ENCODE measurements around the gene SPRR2D. TPM values are rescaled to one million over a fixed set of nuclear protein-coding genes. Genes with fewer than 3 reads are reported as not detected.

Gene SPRR2D
- total and polyA plus RNA-seq, 2 donors (not counting 3 experiments of a cell fraction or from before 2014, with no cell fraction given) = not detected

DNA sequence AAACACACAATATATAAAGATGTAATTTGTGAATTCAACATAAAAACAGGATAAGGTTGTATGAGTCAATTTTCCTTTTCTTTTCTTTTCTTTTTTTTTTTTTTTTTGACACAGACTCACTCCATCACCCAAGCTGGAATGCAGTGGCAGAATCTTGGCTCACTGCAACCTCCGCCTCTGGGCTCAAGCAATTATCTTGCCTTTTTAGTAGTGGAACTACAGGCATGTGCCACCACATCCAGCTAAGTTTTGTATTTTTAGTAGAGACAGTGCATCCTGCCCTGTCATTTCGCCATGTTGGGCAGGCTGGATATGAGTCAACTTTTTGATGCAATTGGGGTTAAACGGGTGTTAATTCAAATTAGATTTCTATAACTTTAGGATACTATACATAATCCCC, 40.8 kb upstream of the SPRR2D start:
- H3K79me2 ChIP-seq (ENCODE audit: control insufficient read depth, insufficient read depth, low read length) = no peaks in the 10 kb centered on the region
- FAIRE-seq (no peak), DNase-seq (ENCODE audit: low read depth, low spot score) (peak; percentile 14)
- H3K9me3 ChIP-seq (replicated peaks; ENCODE audit: control insufficient read depth, insufficient read depth, low read length) = no peaks in the 10 kb centered on the region
- ChIA-PET CTCF (no interaction called here), POLR2A (no interaction called here)
- intact Hi-C loops (cut with micrococcal nuclease) (no loop called here), dilution Hi-C loops (cut with MboI; ENCODE audit: extremely low pct_ligation_motif_present, low sequenced_read_pairs) (no loop called here)
- no peak overlapping the region for H3K4me3 ChIP-seq (replicated peaks in 1 of 3; ENCODE audit: insufficient read depth in 1 of 3, low read depth in 1 of 3, low read length in 3 of 3)
- H3K4me2 ChIP-seq (ENCODE audit: insufficient read depth, low read length) = no peak overlapping the region
- no peak for TF ChIP-seq MAX (IDR thresholded peaks at IDR 0.05; ENCODE audit: insufficient read depth, insufficient read length)
- TF ChIP-seq JUN (IDR thresholded peaks at IDR 0.05; ENCODE audit: borderline replicate concordance, insufficient read depth, insufficient read length, low read depth) = no peak
- TF ChIP-seq POLR2A (IDR thresholded peaks at IDR 0.05; ENCODE audit: low read depth, low read length) = no peak
- no peak for TF ChIP-seq MYC (IDR thresholded peaks at IDR 0.05; ENCODE audit: low read depth, low read length)
- TF ChIP-seq, protein P1, sequence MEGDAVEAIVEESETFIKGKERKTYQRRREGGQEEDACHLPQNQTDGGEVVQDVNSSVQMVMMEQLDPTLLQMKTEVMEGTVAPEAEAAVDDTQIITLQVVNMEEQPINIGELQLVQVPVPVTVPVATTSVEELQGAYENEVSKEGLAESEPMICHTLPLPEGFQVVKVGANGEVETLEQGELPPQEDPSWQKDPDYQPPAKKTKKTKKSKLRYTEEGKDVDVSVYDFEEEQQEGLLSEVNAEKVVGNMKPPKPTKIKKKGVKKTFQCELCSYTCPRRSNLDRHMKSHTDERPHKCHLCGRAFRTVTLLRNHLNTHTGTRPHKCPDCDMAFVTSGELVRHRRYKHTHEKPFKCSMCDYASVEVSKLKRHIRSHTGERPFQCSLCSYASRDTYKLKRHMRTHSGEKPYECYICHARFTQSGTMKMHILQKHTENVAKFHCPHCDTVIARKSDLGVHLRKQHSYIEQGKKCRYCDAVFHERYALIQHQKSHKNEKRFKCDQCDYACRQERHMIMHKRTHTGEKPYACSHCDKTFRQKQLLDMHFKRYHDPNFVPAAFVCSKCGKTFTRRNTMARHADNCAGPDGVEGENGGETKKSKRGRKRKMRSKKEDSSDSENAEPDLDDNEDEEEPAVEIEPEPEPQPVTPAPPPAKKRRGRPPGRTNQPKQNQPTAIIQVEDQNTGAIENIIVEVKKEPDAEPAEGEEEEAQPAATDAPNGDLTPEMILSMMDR (IDR thresholded peaks at IDR 0.05; ENCODE audit: extremely low read depth in 1 of 2, insufficient read depth in 1 of 2, low read depth in 1 of 2, low read length in 2 of 2) = no peak
- no peak for TF ChIP-seq EZH2 (IDR thresholded peaks at IDR 0.05; ENCODE audit: borderline replicate concordance, low read depth, low read length, severe bottlenecking)
- TF ChIP-seq POLR2AphosphoS5 (IDR thresholded peaks at IDR 0.05; ENCODE audit: insufficient read depth, low read depth, low read length) = no peak
- no peak for TF ChIP-seq GATA2 (IDR thresholded peaks at IDR 0.05; ENCODE audit: insufficient read depth, insufficient read length, low read depth, low read length)
- TF ChIP-seq FOS (IDR thresholded peaks at IDR 0.05; ENCODE audit: borderline replicate concordance, insufficient read depth, low read length) = no peak
- no peaks in the 10 kb centered on the region for H4K20me1 ChIP-seq (replicated peaks; ENCODE audit: control insufficient read depth, extremely low read depth, insufficient read depth, low read length)
- H3K9ac ChIP-seq (replicated peaks; ENCODE audit: extremely low read depth, insufficient read depth, low read length) = no peak overlapping the region
- H3K27me3 ChIP-seq (ENCODE audit: control insufficient read depth in 2 of 2, insufficient read depth in 2 of 2, low read length in 2 of 2) = no peaks in the 10 kb centered on the region
- H3K36me3 ChIP-seq (ENCODE audit: control insufficient read depth in 2 of 2, extremely low read depth in 1 of 2, insufficient read depth in 2 of 2, low read length in 2 of 2) = no peaks in the 10 kb centered on the region
- no peaks in the 10 kb centered on the region for H3K9me1 ChIP-seq (replicated peaks; ENCODE audit: control insufficient read depth, extremely low read depth, insufficient read depth, low read length)
- no peak overlapping the region for H3K27ac ChIP-seq (ENCODE audit: insufficient read depth, low read depth, low read length)
- no peak overlapping the region for H2AFZ ChIP-seq (ENCODE audit: low read depth, low read length)
- BruUV-seq (replicated peaks) = no TSS peak
- H3K4me1 ChIP-seq (ENCODE audit: control insufficient read depth, extremely low read depth, insufficient read depth, low read length) = no peaks in the 10 kb centered on the region
